Mesothelial cell of epicardium (in vitro differentiated cells): ENCODE results near the gene TTPAL. TPM values are rescaled to one million over a fixed set of nuclear protein-coding genes. Genes with fewer than 3 reads are reported as not detected.

ENCODE experiments used
- DNase-seq, 2 experiments: peaks; one replicate each; pipeline ENCODE4 v3.0.0; 2021; ENCODE audit warnings: low spot score in 2 of 2; ENCODE audit not compliant: unreplicated experiment in 2 of 2
- H3K27ac Mint-ChIP-seq: 2 replicates; pipeline ENCODE4 v1.8.0; 2021; ENCODE audit warnings: mixed read lengths
- H3K27me3 Mint-ChIP-seq: 2 replicates; pipeline ENCODE4 v1.8.0; 2021; ENCODE audit warnings: low read depth, mixed read lengths
- H3K36me3 Mint-ChIP-seq: 2 replicates; pipeline ENCODE4 v1.8.0; 2021; ENCODE audit warnings: mixed read lengths
- H3K4me1 Mint-ChIP-seq: 2 replicates; pipeline ENCODE4 v1.8.0; 2021; ENCODE audit warnings: mixed read lengths
- H3K4me3 Mint-ChIP-seq: 2 replicates; pipeline ENCODE4 v1.8.0; 2021; ENCODE audit warnings: mild to moderate bottlenecking, moderate library complexity, mixed read lengths
- H3K9me3 Mint-ChIP-seq: 2 replicates; pipeline ENCODE4 v1.8.0; 2021; ENCODE audit warnings: mixed read lengths
- CTCF ChIP-seq: fragments of 200-600 bp; sonication (generic); IDR thresholded peaks from one replicate; pipeline ENCODE4 v1.5.0; 2021; ENCODE audit warnings: antibody characterized with exemption; ENCODE audit not compliant: unreplicated experiment
- total RNA-seq: library from RNA; stranded (reverse); gene quantifications from 3 replicates; pipeline ENCODE4 v1.2.1, GENCODE V29; 2021

The TTPAL gene
- total RNA-seq, 1 donor from 2014 or later, result 22.5 TPM

- TF ChIP-seq CTCF, result no peak
- no peak overlapping the region for H3K4me3 Mint-ChIP-seq
- no peaks in the 10 kb centered on the region for H3K4me1 Mint-ChIP-seq
- H3K36me3 Mint-ChIP-seq, result no peaks in the 10 kb centered on the region
- H3K9me3 Mint-ChIP-seq, result no peaks in the 10 kb centered on the region
- H3K27ac Mint-ChIP-seq, result no peak overlapping the region
- DNase-seq, result no peak
- no peaks in the 10 kb centered on the region for H3K27me3 Mint-ChIP-seq
Observed at GRCh38 chr20:44454306-44454963, 21.2 kb upstream of the TTPAL start.

GRCh38 chr20:44455126-44455525 lies 20.5 kb upstream of the TTPAL start:
- Mint-ChIP-seq H3K4me1 (no peaks in the 10 kb centered on the region), H3K36me3 (no peaks in the 10 kb centered on the region), H3K4me3 (no peak overlapping the region), H3K27me3 (no peaks in the 10 kb centered on the region), H3K9me3 (no peaks in the 10 kb centered on the region), H3K27ac (no peak overlapping the region)
- DNase-seq, result no peak
- TF ChIP-seq CTCF, result no peak

GRCh38 chr20:44456611-44457010 lies 19.1 kb upstream of the TTPAL start:
- H3K27ac Mint-ChIP-seq, result no peak overlapping the region
- H3K4me1 Mint-ChIP-seq, result no peaks in the 10 kb centered on the region
- no peaks in the 10 kb centered on the region for H3K27me3 Mint-ChIP-seq
- H3K4me3 Mint-ChIP-seq, result no peak overlapping the region
- no peaks in the 10 kb centered on the region for H3K9me3 Mint-ChIP-seq
- TF ChIP-seq CTCF, result no peak
- H3K36me3 Mint-ChIP-seq, result no peaks in the 10 kb centered on the region
- DNase-seq, result no peak

GRCh38 chr20:44457016-44457415 lies 18.7 kb upstream of the TTPAL start:
- Mint-ChIP-seq H3K4me1 (no peaks in the 10 kb centered on the region), H3K27me3 (no peaks in the 10 kb centered on the region)
- no peak for DNase-seq

GRCh38 chr20:44459271-44459670 lies 16.4 kb upstream of the TTPAL start:
- Mint-ChIP-seq H3K4me1 (no peaks in the 10 kb centered on the region), H3K9me3 (no peaks in the 10 kb centered on the region), H3K27me3 (no peaks in the 10 kb centered on the region), H3K27ac (no peak overlapping the region), H3K36me3 (no peaks in the 10 kb centered on the region), H3K4me3 (no peak overlapping the region)
- DNase-seq, result no peak
- TF ChIP-seq CTCF, result no peak

More at GRCh38 chr20:44457016-44457415, 18.7 kb upstream of the TTPAL start:
- H3K27ac Mint-ChIP-seq, result no peak overlapping the region
- TF ChIP-seq CTCF, result no peak
- H3K36me3 Mint-ChIP-seq, result no peaks in the 10 kb centered on the region
- H3K4me3 Mint-ChIP-seq, result no peak overlapping the region
- no peaks in the 10 kb centered on the region for H3K9me3 Mint-ChIP-seq

GRCh38 chr20:44460795-44461141 lies 14.9 kb upstream of the TTPAL start:
- TF ChIP-seq CTCF, result no peak
- no peak overlapping the region for H3K4me3 Mint-ChIP-seq
- H3K4me1 Mint-ChIP-seq, result no peaks in the 10 kb centered on the region
- H3K9me3 Mint-ChIP-seq, result no peaks in the 10 kb centered on the region
- H3K36me3 Mint-ChIP-seq, result no peaks in the 10 kb centered on the region
- no peaks in the 10 kb centered on the region for H3K27me3 Mint-ChIP-seq
- H3K27ac Mint-ChIP-seq, result no peak overlapping the region
- DNase-seq, result no peak
